Measurements from ENCODE around the gene SQOR. TPM values are rescaled to one million over a fixed set of nuclear protein-coding genes. Genes with fewer than 3 reads are reported as not detected.

The SQOR gene
- total and polyA plus RNA-seq, 2 experiments from 2014 or later: 0.23 TPM; not detected in 1

DNA sequence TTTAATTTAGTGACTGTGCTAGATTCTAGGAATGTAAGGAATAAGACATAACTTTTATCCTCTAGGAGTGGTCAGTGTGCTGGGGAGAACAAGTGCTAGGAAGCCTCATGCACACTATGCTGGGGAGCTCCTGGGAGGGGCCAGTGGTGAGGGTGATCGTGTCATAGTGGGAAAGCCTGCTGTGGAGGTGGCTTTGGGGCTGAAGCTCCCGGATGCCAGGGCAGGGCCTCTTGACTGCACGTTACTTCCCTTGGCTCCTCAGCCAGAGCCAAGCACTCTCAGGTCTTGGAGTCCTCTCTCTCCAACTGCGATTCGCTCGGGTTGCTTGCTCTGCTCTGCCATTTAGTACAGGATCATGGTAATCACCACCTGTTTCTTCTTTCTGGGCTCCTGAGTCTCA is 33.6 kb downstream of the SQOR start:
- H2AFZ ChIP-seq: no peak overlapping the region
- no peak overlapping the region for H3K4me3 ChIP-seq

DNA sequence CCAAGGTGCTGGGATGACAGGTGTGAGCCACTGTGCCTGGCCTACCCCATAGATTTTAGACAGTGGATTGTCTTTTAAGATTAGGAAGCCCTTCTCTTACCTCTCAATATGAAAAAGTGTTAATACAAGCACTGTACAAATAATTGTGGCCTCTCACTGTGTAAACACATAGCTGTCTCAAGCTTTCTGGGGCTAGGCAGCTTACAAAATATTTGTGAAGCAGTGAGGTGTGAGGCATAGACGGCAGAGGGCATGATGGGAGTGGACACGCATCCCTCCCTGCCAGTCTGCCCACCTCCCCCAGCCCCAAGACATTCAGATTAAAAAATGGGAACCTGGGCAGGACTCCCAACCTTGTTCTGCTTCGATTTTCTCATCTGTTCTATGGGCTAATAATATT is 34.6 kb downstream of the SQOR start:
- Histone ChIP-seq H3K27me3 (ENCODE audit: insufficient read depth) (no peaks in the 10 kb centered on the region), H3K27ac (ENCODE audit: low read depth) (no peak overlapping the region), H3K9me2 (ENCODE audit: insufficient read depth) (no peaks in the 10 kb centered on the region), H2AFZ (no peak overlapping the region), H3F3A (replicated peaks; ENCODE audit: low read depth) (no peaks in the 10 kb centered on the region), H3K4me2 (no peak overlapping the region), H3K4me1 (ENCODE audit: insufficient read depth) (no peaks in the 10 kb centered on the region), H3K4me3 (no peak overlapping the region), H3K36me3 (ENCODE audit: insufficient read depth) (no peaks in the 10 kb centered on the region), H4K20me1 (replicated peaks; ENCODE audit: insufficient read depth) (no peaks in the 10 kb centered on the region), H3K79me2 (replicated peaks; ENCODE audit: insufficient read depth) (no peaks in the 10 kb centered on the region)
- H3K4me1 Mint-ChIP-seq: no peaks in the 10 kb centered on the region
- H3K36me3 Mint-ChIP-seq (ENCODE audit: low read depth): peaks cover 6% of the 10 kb centered on the region; the same call in 2 of the 3 replicates
- H3K4me3 Mint-ChIP-seq: no peak overlapping the region
- peaks cover 76% of the 10 kb centered on the region for H3K9me3 Mint-ChIP-seq
- peaks cover 3% of the 10 kb centered on the region for H3K27me3 Mint-ChIP-seq (ENCODE audit: insufficient read depth, low read depth, poor library complexity)
- DNase-seq (ENCODE audit: low spot score) (no peak), ATAC-seq (no peak)
- no peak overlapping the region for H3K27ac Mint-ChIP-seq
- TF ChIP-seq, protein P1, sequence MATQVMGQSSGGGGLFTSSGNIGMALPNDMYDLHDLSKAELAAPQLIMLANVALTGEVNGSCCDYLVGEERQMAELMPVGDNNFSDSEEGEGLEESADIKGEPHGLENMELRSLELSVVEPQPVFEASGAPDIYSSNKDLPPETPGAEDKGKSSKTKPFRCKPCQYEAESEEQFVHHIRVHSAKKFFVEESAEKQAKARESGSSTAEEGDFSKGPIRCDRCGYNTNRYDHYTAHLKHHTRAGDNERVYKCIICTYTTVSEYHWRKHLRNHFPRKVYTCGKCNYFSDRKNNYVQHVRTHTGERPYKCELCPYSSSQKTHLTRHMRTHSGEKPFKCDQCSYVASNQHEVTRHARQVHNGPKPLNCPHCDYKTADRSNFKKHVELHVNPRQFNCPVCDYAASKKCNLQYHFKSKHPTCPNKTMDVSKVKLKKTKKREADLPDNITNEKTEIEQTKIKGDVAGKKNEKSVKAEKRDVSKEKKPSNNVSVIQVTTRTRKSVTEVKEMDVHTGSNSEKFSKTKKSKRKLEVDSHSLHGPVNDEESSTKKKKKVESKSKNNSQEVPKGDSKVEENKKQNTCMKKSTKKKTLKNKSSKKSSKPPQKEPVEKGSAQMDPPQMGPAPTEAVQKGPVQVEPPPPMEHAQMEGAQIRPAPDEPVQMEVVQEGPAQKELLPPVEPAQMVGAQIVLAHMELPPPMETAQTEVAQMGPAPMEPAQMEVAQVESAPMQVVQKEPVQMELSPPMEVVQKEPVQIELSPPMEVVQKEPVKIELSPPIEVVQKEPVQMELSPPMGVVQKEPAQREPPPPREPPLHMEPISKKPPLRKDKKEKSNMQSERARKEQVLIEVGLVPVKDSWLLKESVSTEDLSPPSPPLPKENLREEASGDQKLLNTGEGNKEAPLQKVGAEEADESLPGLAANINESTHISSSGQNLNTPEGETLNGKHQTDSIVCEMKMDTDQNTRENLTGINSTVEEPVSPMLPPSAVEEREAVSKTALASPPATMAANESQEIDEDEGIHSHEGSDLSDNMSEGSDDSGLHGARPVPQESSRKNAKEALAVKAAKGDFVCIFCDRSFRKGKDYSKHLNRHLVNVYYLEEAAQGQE (IDR thresholded peaks at IDR 0.05; ENCODE audit: unreplicated experiment): no peak
- TF ChIP-seq EZH2phosphoT487 (IDR thresholded peaks at IDR 0.05; ENCODE audit: unreplicated experiment): no peak
- TF ChIP-seq ZNF331 (CRISPR knock-in tag; IDR thresholded peaks at IDR 0.05; ENCODE audit: low read depth): no peak
- TF ChIP-seq, protein P2, sequence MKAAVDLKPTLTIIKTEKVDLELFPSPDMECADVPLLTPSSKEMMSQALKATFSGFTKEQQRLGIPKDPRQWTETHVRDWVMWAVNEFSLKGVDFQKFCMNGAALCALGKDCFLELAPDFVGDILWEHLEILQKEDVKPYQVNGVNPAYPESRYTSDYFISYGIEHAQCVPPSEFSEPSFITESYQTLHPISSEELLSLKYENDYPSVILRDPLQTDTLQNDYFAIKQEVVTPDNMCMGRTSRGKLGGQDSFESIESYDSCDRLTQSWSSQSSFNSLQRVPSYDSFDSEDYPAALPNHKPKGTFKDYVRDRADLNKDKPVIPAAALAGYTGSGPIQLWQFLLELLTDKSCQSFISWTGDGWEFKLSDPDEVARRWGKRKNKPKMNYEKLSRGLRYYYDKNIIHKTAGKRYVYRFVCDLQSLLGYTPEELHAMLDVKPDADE (IDR thresholded peaks at IDR 0.05): no peak
- TF ChIP-seq, protein P3, sequence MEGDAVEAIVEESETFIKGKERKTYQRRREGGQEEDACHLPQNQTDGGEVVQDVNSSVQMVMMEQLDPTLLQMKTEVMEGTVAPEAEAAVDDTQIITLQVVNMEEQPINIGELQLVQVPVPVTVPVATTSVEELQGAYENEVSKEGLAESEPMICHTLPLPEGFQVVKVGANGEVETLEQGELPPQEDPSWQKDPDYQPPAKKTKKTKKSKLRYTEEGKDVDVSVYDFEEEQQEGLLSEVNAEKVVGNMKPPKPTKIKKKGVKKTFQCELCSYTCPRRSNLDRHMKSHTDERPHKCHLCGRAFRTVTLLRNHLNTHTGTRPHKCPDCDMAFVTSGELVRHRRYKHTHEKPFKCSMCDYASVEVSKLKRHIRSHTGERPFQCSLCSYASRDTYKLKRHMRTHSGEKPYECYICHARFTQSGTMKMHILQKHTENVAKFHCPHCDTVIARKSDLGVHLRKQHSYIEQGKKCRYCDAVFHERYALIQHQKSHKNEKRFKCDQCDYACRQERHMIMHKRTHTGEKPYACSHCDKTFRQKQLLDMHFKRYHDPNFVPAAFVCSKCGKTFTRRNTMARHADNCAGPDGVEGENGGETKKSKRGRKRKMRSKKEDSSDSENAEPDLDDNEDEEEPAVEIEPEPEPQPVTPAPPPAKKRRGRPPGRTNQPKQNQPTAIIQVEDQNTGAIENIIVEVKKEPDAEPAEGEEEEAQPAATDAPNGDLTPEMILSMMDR (conservative IDR thresholded peaks at IDR 0.05; ENCODE audit: low read depth in 2 of 2): no peak
- no peak for TF ChIP-seq ZNF114 (CRISPR knock-in tag; IDR thresholded peaks at IDR 0.05)
- TF ChIP-seq JUNB (IDR thresholded peaks at IDR 0.05; ENCODE audit: unreplicated experiment): no peak
- no peak for TF ChIP-seq CREB1 (CRISPR knock-in tag; IDR thresholded peaks at IDR 0.05; ENCODE audit: low read depth)

More for the DNA sequence above, 33.6 kb downstream of the SQOR start:
- no peak overlapping the region for H3K4me2 ChIP-seq
- no peaks in the 10 kb centered on the region for H3K9me2 ChIP-seq (ENCODE audit: insufficient read depth)
- no peaks in the 10 kb centered on the region for H4K20me1 ChIP-seq (replicated peaks; ENCODE audit: insufficient read depth)
- Mint-ChIP-seq H3K36me3 (ENCODE audit: low read depth) (peaks cover 6% of the 10 kb centered on the region; the same call in 2 of the 3 replicates), H3K27me3 (ENCODE audit: insufficient read depth, low read depth, poor library complexity) (peaks cover 3% of the 10 kb centered on the region), H3K9me3 (peaks cover 79% of the 10 kb centered on the region), H3K27ac (no peak overlapping the region), H3K4me3 (no peak overlapping the region), H3K4me1 (no peaks in the 10 kb centered on the region)
- no peaks in the 10 kb centered on the region for H3K27me3 ChIP-seq (ENCODE audit: insufficient read depth)
- TF ChIP-seq, protein P1 (IDR thresholded peaks at IDR 0.05; ENCODE audit: unreplicated experiment): no peak
- TF ChIP-seq CREB1 (CRISPR knock-in tag; IDR thresholded peaks at IDR 0.05; ENCODE audit: low read depth) (no peak), STAT1 (IDR thresholded peaks at IDR 0.05; ENCODE audit: unreplicated experiment) (no peak), POLR2AphosphoS5 (IDR thresholded peaks at IDR 0.05; ENCODE audit: low read depth) (no peak), EZH2 (IDR thresholded peaks at IDR 0.05; ENCODE audit: low read depth, unreplicated experiment) (no peak), EZH2phosphoT487 (IDR thresholded peaks at IDR 0.05; ENCODE audit: unreplicated experiment) (no peak), ZNF114 (CRISPR knock-in tag; IDR thresholded peaks at IDR 0.05) (no peak)
- TF ChIP-seq, protein P2 (IDR thresholded peaks at IDR 0.05): no peak
- DNase-seq (ENCODE audit: low spot score) (no peak), ATAC-seq (no peak)
- no peaks in the 10 kb centered on the region for H3K4me1 ChIP-seq (ENCODE audit: insufficient read depth)
- H3K36me3 ChIP-seq (ENCODE audit: insufficient read depth): no peaks in the 10 kb centered on the region
- no peak overlapping the region for H3K27ac ChIP-seq (ENCODE audit: low read depth)
- H3F3A ChIP-seq (replicated peaks; ENCODE audit: low read depth): no peaks in the 10 kb centered on the region
- no peaks in the 10 kb centered on the region for H3K79me2 ChIP-seq (replicated peaks; ENCODE audit: insufficient read depth)

All from GM23338 (cell line).